OCI-LY1 (cell line): Measurements from ENCODE around the gene RARRES1.

Experiments
- H2AFZ ChIP-seq: fragments of 200-600 bp; sonication (generic), shearing (Covaris generic); 2 replicates; pipeline ENCODE4 v1.6.0; 2014; ENCODE audit warnings: antibody characterized with exemption, mild to moderate bottlenecking, low read length
- H3F3A ChIP-seq: fragments of 200-600 bp; sonication (generic), shearing (Covaris generic); 2 replicates; pipeline ENCODE4 v1.6.0; 2014; ENCODE audit warnings: mild to moderate bottlenecking, antibody characterized with exemption, low read length, moderate library complexity; ENCODE audit not compliant: insufficient read depth
- H3K27ac ChIP-seq: fragments of 200-600 bp; sonication (generic); 2 replicates; pipeline ENCODE4 v1.5.1; 2014; ENCODE audit warnings: low read length, mixed run types, mild to moderate bottlenecking, low read depth; ENCODE audit not compliant: poor library complexity, severe bottlenecking
- H3K27me3 ChIP-seq: fragments of 200-600 bp; sonication (generic); 2 replicates; pipeline ENCODE4 v1.6.0; 2014; ENCODE audit warnings: antibody characterized with exemption, mild to moderate bottlenecking, low read length, moderate library complexity; ENCODE audit not compliant: insufficient read depth
- H3K36me3 ChIP-seq: fragments of 200-600 bp; sonication (generic); 2 replicates; pipeline ENCODE4 v1.6.1; 2014; ENCODE audit warnings: mild to moderate bottlenecking, antibody characterized with exemption, low read length, moderate library complexity, mixed read lengths; ENCODE audit not compliant: insufficient read depth
- H3K4me1 ChIP-seq: fragments of 200-600 bp; sonication (generic); 2 replicates; pipeline ENCODE4 v1.5.1; 2014; ENCODE audit warnings: mild to moderate bottlenecking, low read length, moderate library complexity; ENCODE audit not compliant: insufficient read depth, severe bottlenecking
- H3K4me2 ChIP-seq: fragments of 200-600 bp; sonication (generic), shearing (Covaris generic); 2 replicates; pipeline ENCODE4 v1.6.1; 2014; ENCODE audit warnings: low read length
- H3K4me3 ChIP-seq: fragments of 200-600 bp; sonication (generic); 2 replicates; pipeline ENCODE4 v1.5.1; 2014; ENCODE audit warnings: low read length, low read depth, mild to moderate bottlenecking, mixed read lengths; ENCODE audit not compliant: poor library complexity, severe bottlenecking
- H3K79me2 ChIP-seq: fragments of 200-600 bp; shearing (Covaris generic); 2 replicates; pipeline ENCODE4 v1.6.1; 2016; ENCODE audit warnings: mixed run types, low read length, mixed read lengths; ENCODE audit not compliant: insufficient read depth
- H3K9ac ChIP-seq: fragments of 200-600 bp; sonication (generic), shearing (Covaris generic); 2 replicates; pipeline ENCODE4 v1.6.1; 2014; ENCODE audit warnings: mild to moderate bottlenecking, low read length, mixed read lengths
- H3K9me2 ChIP-seq: fragments of 200-600 bp; sonication (generic), shearing (Covaris generic); 2 replicates; pipeline ENCODE4 v1.6.1; 2014; ENCODE audit warnings: low read depth, mild to moderate bottlenecking, low read length, mixed read lengths
- H3K9me3 ChIP-seq: fragments of 200-600 bp; shearing (Covaris generic); 2 replicates; pipeline ENCODE4 v1.6.1; 2014; ENCODE audit warnings: low read length, mixed read lengths
- H4K20me1 ChIP-seq: fragments of 200-600 bp; sonication (generic), shearing (Covaris generic); 2 replicates; pipeline ENCODE4 v1.6.0; 2016; ENCODE audit warnings: mild to moderate bottlenecking, low read length; ENCODE audit not compliant: insufficient read depth
- EZH2 ChIP-seq: fragments of 200-600 bp; sonication (generic), shearing (Covaris generic); IDR thresholded peaks from 2 replicates; pipeline ENCODE4 v1.8.0; 2017; ENCODE audit warnings: borderline replicate concordance, mixed run types, mild to moderate bottlenecking, antibody characterized with exemption, low read length, moderate library complexity, mixed read lengths
- TF ChIP-seq, protein P1 (sequence below): fragments of 200-600 bp; sonication (generic), shearing (Covaris generic); IDR thresholded peaks from 2 replicates; pipeline ENCODE4 v1.5.1; 2017; ENCODE audit warnings: mild to moderate bottlenecking, antibody characterized with exemption, low read length, moderate library complexity, mixed read lengths

RARRES1 gene

DNA sequence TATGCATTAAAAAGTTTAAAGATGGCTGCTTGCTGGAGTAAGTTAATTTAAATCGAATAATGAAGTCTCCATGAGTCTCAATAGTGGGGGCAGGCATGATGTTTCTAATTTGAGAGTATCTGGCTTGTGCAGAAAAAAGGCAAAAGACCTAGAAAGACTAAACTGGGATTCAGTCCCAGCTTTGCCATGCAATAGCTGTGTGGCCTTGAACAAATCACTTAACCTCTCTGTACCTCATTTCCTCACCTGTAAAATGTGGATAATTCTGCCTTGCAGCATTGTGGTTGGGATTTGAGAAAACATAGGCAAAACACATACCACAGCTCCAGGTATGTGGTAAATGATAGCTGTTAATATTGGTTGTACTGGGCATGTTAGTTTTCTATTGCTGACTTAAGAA lies 68.4 kb downstream of the RARRES1 start:
- Histone ChIP-seq H3F3A (no peaks in the 10 kb centered on the region), H4K20me1 (no peaks in the 10 kb centered on the region; the same call in 1 of the 2 replicates), H2AFZ (no peak overlapping the region), H3K9me3 (no peaks in the 10 kb centered on the region), H3K27me3 (no peaks in the 10 kb centered on the region), H3K4me2 (no peak overlapping the region), H3K9me2 (no peaks in the 10 kb centered on the region), H3K36me3 (peaks cover 95% of the 10 kb centered on the region), H3K4me1 (no peaks in the 10 kb centered on the region), H3K79me2 (no peaks in the 10 kb centered on the region), H3K27ac (no peak overlapping the region), H3K9ac (no peak overlapping the region), H3K4me3 (no peak overlapping the region)
- TF ChIP-seq, protein P1, sequence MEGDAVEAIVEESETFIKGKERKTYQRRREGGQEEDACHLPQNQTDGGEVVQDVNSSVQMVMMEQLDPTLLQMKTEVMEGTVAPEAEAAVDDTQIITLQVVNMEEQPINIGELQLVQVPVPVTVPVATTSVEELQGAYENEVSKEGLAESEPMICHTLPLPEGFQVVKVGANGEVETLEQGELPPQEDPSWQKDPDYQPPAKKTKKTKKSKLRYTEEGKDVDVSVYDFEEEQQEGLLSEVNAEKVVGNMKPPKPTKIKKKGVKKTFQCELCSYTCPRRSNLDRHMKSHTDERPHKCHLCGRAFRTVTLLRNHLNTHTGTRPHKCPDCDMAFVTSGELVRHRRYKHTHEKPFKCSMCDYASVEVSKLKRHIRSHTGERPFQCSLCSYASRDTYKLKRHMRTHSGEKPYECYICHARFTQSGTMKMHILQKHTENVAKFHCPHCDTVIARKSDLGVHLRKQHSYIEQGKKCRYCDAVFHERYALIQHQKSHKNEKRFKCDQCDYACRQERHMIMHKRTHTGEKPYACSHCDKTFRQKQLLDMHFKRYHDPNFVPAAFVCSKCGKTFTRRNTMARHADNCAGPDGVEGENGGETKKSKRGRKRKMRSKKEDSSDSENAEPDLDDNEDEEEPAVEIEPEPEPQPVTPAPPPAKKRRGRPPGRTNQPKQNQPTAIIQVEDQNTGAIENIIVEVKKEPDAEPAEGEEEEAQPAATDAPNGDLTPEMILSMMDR: no peak
- no peak for TF ChIP-seq EZH2

DNA sequence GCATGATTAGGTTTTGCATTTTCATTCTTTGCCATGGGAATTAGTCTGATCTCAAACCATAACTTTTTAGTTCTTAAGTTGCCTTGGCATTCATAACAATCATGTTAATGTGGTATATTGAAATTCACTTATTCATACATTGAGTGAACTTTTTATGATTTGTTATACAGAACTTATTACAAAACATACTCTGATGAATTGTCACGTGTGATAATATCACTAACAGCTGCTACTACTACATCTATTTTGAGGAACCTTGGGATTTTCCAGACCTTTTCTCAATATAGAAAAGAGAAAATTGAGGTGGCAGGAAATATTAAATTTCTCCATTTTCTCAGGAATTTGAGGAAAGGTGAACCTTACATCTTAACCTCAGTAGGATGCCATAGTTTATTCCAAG lies 69.0 kb downstream of the RARRES1 start:
- H3K9ac ChIP-seq: no peak overlapping the region
- no peaks in the 10 kb centered on the region; the same call in 1 of the 2 replicates for H4K20me1 ChIP-seq
- peaks cover 95% of the 10 kb centered on the region for H3K36me3 ChIP-seq
- no peaks in the 10 kb centered on the region for H3K9me2 ChIP-seq
- H3K4me2 ChIP-seq: no peak overlapping the region
- H2AFZ ChIP-seq: no peak overlapping the region
- no peaks in the 10 kb centered on the region for H3K9me3 ChIP-seq
- no peaks in the 10 kb centered on the region for H3K79me2 ChIP-seq
- no peak overlapping the region for H3K4me3 ChIP-seq
- no peaks in the 10 kb centered on the region for H3K4me1 ChIP-seq
- H3K27ac ChIP-seq: no peak overlapping the region
- TF ChIP-seq EZH2: no peak
- TF ChIP-seq, protein P1: no peak
- H3K27me3 ChIP-seq: no peaks in the 10 kb centered on the region
- H3F3A ChIP-seq: no peaks in the 10 kb centered on the region

DNA sequence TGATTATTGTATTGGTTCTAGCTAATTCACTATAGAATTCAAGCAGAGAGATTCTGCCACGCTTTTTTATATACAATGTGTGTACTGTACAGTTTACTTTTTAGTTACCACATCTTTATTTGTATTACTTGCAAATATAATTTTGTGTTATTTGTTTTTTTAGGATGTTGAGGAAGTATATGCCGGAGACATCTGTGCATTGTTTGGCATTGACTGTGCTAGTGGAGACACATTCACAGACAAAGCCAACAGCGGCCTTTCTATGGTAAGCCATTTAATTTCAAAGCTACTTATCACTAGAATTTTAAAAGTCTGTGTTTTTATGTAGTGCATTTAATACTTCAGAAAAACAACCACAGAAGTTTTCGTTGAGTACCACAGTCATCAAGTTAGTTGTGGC lies 71.5 kb downstream of the RARRES1 start:
- Histone ChIP-seq H3K27ac (no peak overlapping the region), H4K20me1 (no peaks in the 10 kb centered on the region; the same call in 1 of the 2 replicates), H3K4me3 (no peak overlapping the region), H3K9me3 (no peaks in the 10 kb centered on the region), H3K9me2 (no peaks in the 10 kb centered on the region), H3K9ac (no peak overlapping the region), H3K4me2 (no peak overlapping the region), H3F3A (no peaks in the 10 kb centered on the region), H3K4me1 (no peaks in the 10 kb centered on the region), H3K27me3 (no peaks in the 10 kb centered on the region), H3K36me3 (peaks cover 94% of the 10 kb centered on the region), H3K79me2 (no peaks in the 10 kb centered on the region), H2AFZ (no peak overlapping the region)
- TF ChIP-seq, protein P1: no peak
- TF ChIP-seq EZH2: no peak
